Chondrocyte (in vitro differentiated cells): Measurements from ENCODE around the gene ZNF606. TPM values are rescaled to one million over a fixed set of nuclear protein-coding genes. Genes with fewer than 3 reads are reported as not detected.
A peak's percentile ranks its signal among the peaks of the same experiment; 100 is the strongest.

Experiments used
- DNase-seq: peaks from one replicate; pipeline ENCODE4 v3.0.0; 2021; ENCODE audit warnings: mixed read lengths, low spot score
- H3K27ac Mint-ChIP-seq: one replicate; pipeline ENCODE4 v1.8.0; 2021; ENCODE audit warnings: mild to moderate bottlenecking, moderate library complexity, mixed read lengths; ENCODE audit not compliant: unreplicated experiment
- H3K27me3 Mint-ChIP-seq: 2 replicates; pipeline ENCODE4 v1.8.0; 2021; ENCODE audit warnings: low read depth, mixed read lengths
- H3K36me3 Mint-ChIP-seq: 2 replicates; pipeline ENCODE4 v1.8.0; 2021; ENCODE audit warnings: low read depth, mixed read lengths
- H3K4me1 Mint-ChIP-seq: 2 replicates; pipeline ENCODE4 v1.8.0; 2021; ENCODE audit warnings: low read depth, mild to moderate bottlenecking, mixed read lengths
- H3K4me3 Mint-ChIP-seq: one replicate; pipeline ENCODE4 v1.8.0; 2021; ENCODE audit warnings: mild to moderate bottlenecking, moderate library complexity, mixed read lengths; ENCODE audit not compliant: unreplicated experiment
- H3K9me3 Mint-ChIP-seq: 2 replicates; pipeline ENCODE4 v1.8.0; 2021; ENCODE audit warnings: low read depth, mixed read lengths
- total RNA-seq: library from RNA; stranded (reverse); gene quantifications from 3 replicates; pipeline ENCODE4 v1.2.1, GENCODE V29; 2021
- TF ChIP-seq, protein P1 (sequence below): fragments of 200-600 bp; sonication (generic); IDR thresholded peaks from 2 replicates; pipeline ENCODE4 v1.5.0; 2021; ENCODE audit warnings: antibody characterized with exemption, mild to moderate bottlenecking, moderate library complexity

Gene ZNF606
- total RNA-seq, 1 donor from 2014 or later = 11.4 TPM

DNA sequence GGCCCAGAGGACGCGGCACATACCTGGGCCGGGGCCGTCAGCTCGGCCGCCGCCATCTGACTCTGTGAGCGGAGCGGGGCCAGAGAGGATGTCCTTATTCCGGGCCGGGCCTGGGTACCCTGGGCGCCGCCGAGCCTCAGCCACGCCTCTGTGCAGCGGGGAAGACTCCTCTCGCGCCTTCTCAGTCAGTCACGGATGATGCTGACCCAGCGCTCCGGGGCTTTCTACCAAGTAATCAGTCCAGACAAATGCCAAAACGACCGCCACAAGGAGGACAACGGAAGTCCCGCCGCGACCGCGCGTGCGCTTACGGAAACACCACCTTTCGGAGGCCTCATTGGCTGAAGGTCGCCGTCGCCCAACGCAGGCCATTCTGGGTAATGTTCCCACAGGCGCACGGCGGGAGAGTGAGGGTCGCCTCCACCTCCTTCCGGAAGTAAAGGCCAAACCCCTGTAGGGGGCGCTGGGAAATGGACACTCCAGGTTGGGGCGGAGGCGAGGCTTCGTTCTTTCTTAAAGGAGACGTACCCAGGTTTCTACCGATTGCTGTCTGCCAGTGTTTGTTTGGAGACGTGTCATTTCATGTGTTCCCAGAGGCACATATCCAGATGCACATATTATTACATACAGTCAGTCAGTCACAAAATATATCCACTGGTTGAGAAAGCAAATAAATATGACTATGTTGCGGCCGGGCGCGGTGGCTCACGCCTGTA lies 55.0 kb downstream of the ZNF606 start, which contains the start of gene ZNF256:
Gene ZNF256, minus strand, starts transcription at position 288 of the 716 bp plus-strand sequence. Its CDS starts 232 bp downstream, at position 56.
- H3K36me3 Mint-ChIP-seq = peaks cover 19% of the 10 kb centered on the region
- peak; percentile 98 for DNase-seq
- TF ChIP-seq, protein P1, sequence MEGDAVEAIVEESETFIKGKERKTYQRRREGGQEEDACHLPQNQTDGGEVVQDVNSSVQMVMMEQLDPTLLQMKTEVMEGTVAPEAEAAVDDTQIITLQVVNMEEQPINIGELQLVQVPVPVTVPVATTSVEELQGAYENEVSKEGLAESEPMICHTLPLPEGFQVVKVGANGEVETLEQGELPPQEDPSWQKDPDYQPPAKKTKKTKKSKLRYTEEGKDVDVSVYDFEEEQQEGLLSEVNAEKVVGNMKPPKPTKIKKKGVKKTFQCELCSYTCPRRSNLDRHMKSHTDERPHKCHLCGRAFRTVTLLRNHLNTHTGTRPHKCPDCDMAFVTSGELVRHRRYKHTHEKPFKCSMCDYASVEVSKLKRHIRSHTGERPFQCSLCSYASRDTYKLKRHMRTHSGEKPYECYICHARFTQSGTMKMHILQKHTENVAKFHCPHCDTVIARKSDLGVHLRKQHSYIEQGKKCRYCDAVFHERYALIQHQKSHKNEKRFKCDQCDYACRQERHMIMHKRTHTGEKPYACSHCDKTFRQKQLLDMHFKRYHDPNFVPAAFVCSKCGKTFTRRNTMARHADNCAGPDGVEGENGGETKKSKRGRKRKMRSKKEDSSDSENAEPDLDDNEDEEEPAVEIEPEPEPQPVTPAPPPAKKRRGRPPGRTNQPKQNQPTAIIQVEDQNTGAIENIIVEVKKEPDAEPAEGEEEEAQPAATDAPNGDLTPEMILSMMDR = peak; percentile 82
- peaks cover 41% of the 10 kb centered on the region for H3K9me3 Mint-ChIP-seq
- peak within 1 kb of the TSS; percentile 89 for H3K4me3 Mint-ChIP-seq
- H3K27me3 Mint-ChIP-seq = no peaks in the 10 kb centered on the region
- peak within 1 kb of the TSS; percentile 90 for H3K27ac Mint-ChIP-seq
- peaks cover 18% of the 10 kb centered on the region for H3K4me1 Mint-ChIP-seq

DNA sequence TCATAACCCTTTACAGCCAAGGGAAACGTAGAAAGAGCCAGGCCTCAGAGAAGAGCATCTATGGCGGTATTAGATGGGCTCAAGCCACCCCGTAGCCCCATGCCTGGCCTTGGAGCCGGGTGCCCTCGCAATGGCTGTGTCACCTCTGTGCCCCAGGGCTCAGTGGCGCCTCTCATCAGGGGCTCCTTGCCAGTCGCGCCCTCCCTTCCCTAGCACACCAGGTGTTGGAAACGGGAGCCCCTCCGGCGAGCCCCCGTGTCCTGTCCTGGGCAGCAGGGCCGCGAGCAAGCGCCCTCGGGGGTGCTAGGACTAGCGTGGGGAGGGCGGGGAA lies 55.6 kb downstream of the ZNF606 start:
- peaks cover 24% of the 10 kb centered on the region for H3K36me3 Mint-ChIP-seq
- H3K27me3 Mint-ChIP-seq = no peaks in the 10 kb centered on the region
- no peak for DNase-seq
- TF ChIP-seq, protein P1 = no peak
- peaks cover 46% of the 10 kb centered on the region for H3K9me3 Mint-ChIP-seq
- H3K4me3 Mint-ChIP-seq = peak overlapping the region; percentile 89
- peaks cover 18% of the 10 kb centered on the region for H3K4me1 Mint-ChIP-seq
- H3K27ac Mint-ChIP-seq = no peak overlapping the region

DNA sequence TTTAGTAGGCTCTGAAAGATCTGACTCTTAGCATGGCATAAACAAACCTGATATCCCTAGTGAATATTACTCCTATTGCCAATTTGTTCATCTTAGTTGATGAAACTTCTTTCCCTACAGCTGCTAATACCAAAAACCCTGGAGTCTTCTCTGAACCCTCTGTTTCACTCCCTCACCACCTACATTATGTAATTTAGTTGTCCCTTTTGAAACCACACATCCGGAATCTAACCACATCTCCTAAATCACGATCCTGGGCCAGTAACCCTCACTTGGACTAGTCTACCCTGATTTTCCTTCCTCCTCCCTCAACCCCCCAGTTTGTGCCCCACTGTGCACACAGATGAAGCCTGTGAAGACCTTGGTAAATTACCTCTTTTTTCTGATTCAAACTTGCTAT lies 56.3 kb downstream of the ZNF606 start:
- no peak for DNase-seq
- Mint-ChIP-seq H3K4me1 (peaks cover 18% of the 10 kb centered on the region), H3K36me3 (peaks cover 32% of the 10 kb centered on the region), H3K27ac (peak overlapping the region; percentile 64), H3K27me3 (no peaks in the 10 kb centered on the region), H3K9me3 (peaks cover 48% of the 10 kb centered on the region), H3K4me3 (peak overlapping the region; percentile 89)
- TF ChIP-seq, protein P1 = no peak

- peaks cover 47% of the 10 kb centered on the region for H3K36me3 Mint-ChIP-seq
- peaks cover 62% of the 10 kb centered on the region for H3K9me3 Mint-ChIP-seq
- no peak overlapping the region for H3K27ac Mint-ChIP-seq
- TF ChIP-seq, protein P1 = no peak
- H3K27me3 Mint-ChIP-seq = no peaks in the 10 kb centered on the region
- no peak for DNase-seq
- peaks cover 10% of the 10 kb centered on the region for H3K4me1 Mint-ChIP-seq
- H3K4me3 Mint-ChIP-seq = no peak overlapping the region
Measured at GRCh38 chr19:57941593-57941992, 61.0 kb downstream of the ZNF606 start.

DNA sequence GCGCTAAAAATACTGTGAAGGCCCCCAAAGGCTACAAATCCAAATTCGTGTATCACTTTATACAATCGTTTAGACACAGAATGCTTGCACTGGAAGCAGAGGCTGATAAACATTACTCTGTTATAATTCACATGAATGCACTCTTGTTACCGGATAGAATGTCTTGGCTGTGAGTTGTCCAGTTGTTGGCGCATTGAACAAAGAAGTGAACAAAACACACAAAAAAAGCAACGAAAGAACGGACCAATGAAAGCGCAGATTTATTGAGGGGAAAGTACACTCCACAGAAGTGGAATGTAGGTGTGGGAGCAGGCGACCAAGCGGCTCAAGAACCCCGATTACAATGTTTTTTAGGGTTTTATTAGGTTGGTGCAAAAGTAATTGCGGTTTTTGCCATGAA lies 66.9 kb downstream of the ZNF606 start:
- no peaks in the 10 kb centered on the region for H3K27me3 Mint-ChIP-seq
- TF ChIP-seq, protein P1 = no peak
- no peak overlapping the region for H3K27ac Mint-ChIP-seq
- no peak for DNase-seq
- no peak overlapping the region for H3K4me3 Mint-ChIP-seq
- peaks cover 12% of the 10 kb centered on the region for H3K4me1 Mint-ChIP-seq
- H3K36me3 Mint-ChIP-seq = peaks cover 38% of the 10 kb centered on the region
- peaks cover 39% of the 10 kb centered on the region for H3K9me3 Mint-ChIP-seq
